Thyroid gland (tissue), 4 donors: Measurements from ENCODE around the gene SNRK.

Experiments
- POLR2A ChIP-seq, 2 donors: fragments of 450-650 bp; IDR thresholded peaks; one replicate each; pipeline ENCODE4 v1.6.1; 2017; ENCODE audit warnings: antibody characterized with exemption in 2 of 2, mild to moderate bottlenecking in 2 of 2, moderate library complexity in 1 of 2
- TF ChIP-seq, protein P1 (sequence below), 6 experiments: fragments of 200-600 bp in 3 of 6; fragments of 450-650 bp in 3 of 6; sonication (generic) in 3 of 6; IDR thresholded peaks; one replicate each; pipeline ENCODE4 v1.5.1; 2016 to 2019; ENCODE audit warnings: antibody characterized with exemption in 6 of 6, mild to moderate bottlenecking in 2 of 6, inconsistent platforms in 1 of 6, moderate library complexity in 1 of 6

DNA sequence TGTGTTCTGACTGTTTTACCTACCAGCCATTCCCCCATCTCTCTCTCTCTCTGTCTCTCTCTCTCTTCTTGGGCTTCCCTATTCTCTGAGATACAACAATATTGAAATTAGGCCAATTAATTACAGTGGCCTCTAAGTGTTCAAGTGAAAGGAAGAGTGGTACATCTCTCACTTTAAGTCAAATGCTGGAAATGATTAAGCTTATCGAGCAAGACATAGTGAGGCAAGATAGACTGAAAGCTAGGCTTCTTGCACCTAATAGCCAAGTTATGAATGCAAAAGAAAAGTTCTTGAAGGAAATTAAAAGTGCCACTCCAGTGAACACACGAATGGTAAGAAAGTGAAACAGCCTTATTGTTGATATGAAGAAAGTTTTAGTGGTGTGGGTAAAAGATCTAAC is 21.3 kb downstream of the SNRK start:
- TF ChIP-seq, protein P1, sequence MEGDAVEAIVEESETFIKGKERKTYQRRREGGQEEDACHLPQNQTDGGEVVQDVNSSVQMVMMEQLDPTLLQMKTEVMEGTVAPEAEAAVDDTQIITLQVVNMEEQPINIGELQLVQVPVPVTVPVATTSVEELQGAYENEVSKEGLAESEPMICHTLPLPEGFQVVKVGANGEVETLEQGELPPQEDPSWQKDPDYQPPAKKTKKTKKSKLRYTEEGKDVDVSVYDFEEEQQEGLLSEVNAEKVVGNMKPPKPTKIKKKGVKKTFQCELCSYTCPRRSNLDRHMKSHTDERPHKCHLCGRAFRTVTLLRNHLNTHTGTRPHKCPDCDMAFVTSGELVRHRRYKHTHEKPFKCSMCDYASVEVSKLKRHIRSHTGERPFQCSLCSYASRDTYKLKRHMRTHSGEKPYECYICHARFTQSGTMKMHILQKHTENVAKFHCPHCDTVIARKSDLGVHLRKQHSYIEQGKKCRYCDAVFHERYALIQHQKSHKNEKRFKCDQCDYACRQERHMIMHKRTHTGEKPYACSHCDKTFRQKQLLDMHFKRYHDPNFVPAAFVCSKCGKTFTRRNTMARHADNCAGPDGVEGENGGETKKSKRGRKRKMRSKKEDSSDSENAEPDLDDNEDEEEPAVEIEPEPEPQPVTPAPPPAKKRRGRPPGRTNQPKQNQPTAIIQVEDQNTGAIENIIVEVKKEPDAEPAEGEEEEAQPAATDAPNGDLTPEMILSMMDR (IDR thresholded peaks at IDR 0.05) = no peak
- no peak for TF ChIP-seq POLR2A (IDR thresholded peaks at IDR 0.05)
